Transverse colon (tissue), 4 donors: ENCODE results near the gene MAPKAP1. TPM values are rescaled to one million over a fixed set of nuclear protein-coding genes. Genes with fewer than 3 reads are reported as not detected.

ENCODE experiments used
- DNase-seq: peaks from one replicate; pipeline ENCODE4 v3.0.0-alpha.2; 2019
- H3K27ac ChIP-seq, 4 donors: fragments of 200-600 bp; sonication (generic); 2 replicates each; pipeline ENCODE4 v1.5.1; 2016 to 2018; ENCODE audit warnings: inconsistent platforms in 4 of 4
- H3K27me3 ChIP-seq: fragments of 200-600 bp; sonication (generic); 2 replicates; pipeline ENCODE4 v1.5.1; 2017; ENCODE audit warnings: inconsistent platforms
- H3K36me3 ChIP-seq, 4 donors: fragments of 200-600 bp; sonication (generic); 2 replicates each; pipeline ENCODE4 v1.5.1; 2017 to 2019; ENCODE audit warnings: inconsistent platforms in 4 of 4
- H3K4me1 ChIP-seq, 4 donors: fragments of 200-600 bp; sonication (generic); 2 replicates each; pipeline ENCODE4 v1.5.1; 2017 to 2020; ENCODE audit warnings: inconsistent platforms in 4 of 4
- H3K4me3 ChIP-seq, 4 donors: fragments of 200-600 bp; sonication (generic); 1 replicate in 1 of 4; 2 replicates in 3 of 4; pipeline versions ENCODE4 v1.5.1 to v1.6.1; 2017 to 2019; ENCODE audit warnings: inconsistent platforms in 4 of 4
- H3K9me3 ChIP-seq, 2 donors: fragments of 200-600 bp; sonication (generic); 2 replicates each; pipeline ENCODE4 v1.5.1; 2017 to 2019; ENCODE audit warnings: inconsistent platforms in 2 of 2
- EP300 ChIP-seq: sonication (generic); formaldehyde crosslinking; IDR thresholded peaks from one replicate; pipeline ENCODE4 v1.6.1; 2017; ENCODE audit warnings: antibody characterized with exemption, low read depth
- POLR2A ChIP-seq: fragments of 450-650 bp; IDR thresholded peaks from one replicate; pipeline ENCODE4 v1.6.1; 2016; ENCODE audit warnings: antibody characterized with exemption, mild to moderate bottlenecking, moderate library complexity
- POLR2AphosphoS5 ChIP-seq, 3 donors: sonication (generic); formaldehyde crosslinking; IDR thresholded peaks; one replicate each; pipeline ENCODE4 v1.6.1; 2016; ENCODE audit warnings: antibody characterized with exemption in 3 of 3
- WGBS, 2 donors: methylation state at CpG; one replicate each; pipeline ENCODE4 v1.1.5; 2018; ENCODE audit warnings: low coverage in 1 of 2; 5-methylcytosine and 5-hydroxymethylcytosine counted together
- in situ Hi-C, 4 donors: fragments of 200-750 bp; cut with MboI; loops; one replicate each; pipeline versions ENCODE4 v1.15.0 to v1.15.1; 2017; ENCODE audit warnings: low sequenced_read_pairs in 3 of 4, low pct_ligation_motif_present in 1 of 4, low pct_unique_long_range_greater_than_20kb in 1 of 4
- intact Hi-C: fragments of 100-400 bp; cut with DNase I; formaldehyde crosslinking; loops from one replicate; pipeline ENCODE4 v1.15.1; 2023; ENCODE audit warnings: low total_unique reads
- total RNA-seq, 4 donors: library from RNA; depleted of rRNA; stranded (reverse); fragments of >200 nt; gene quantifications; one replicate each; pipeline ENCODE4 v1.1.0, GENCODE V29; 2016
- TF ChIP-seq, protein P1 (sequence below), 5 experiments: fragments of 200-600 bp in 3 of 5; fragments of 450-650 bp in 2 of 5; sonication (generic) in 3 of 5; IDR thresholded peaks; 1 replicate in 2 of 5; 2 replicates in 3 of 5; pipeline ENCODE4 v1.5.1; 2016 to 2017; ENCODE audit warnings: antibody characterized with exemption in 5 of 5, inconsistent platforms in 3 of 5, mild to moderate bottlenecking in 2 of 5, moderate library complexity in 1 of 5

Gene MAPKAP1
- total RNA-seq, 4 donors from 2014 or later, result 59.8 to 83.4 (median 71.2) TPM

DNA sequence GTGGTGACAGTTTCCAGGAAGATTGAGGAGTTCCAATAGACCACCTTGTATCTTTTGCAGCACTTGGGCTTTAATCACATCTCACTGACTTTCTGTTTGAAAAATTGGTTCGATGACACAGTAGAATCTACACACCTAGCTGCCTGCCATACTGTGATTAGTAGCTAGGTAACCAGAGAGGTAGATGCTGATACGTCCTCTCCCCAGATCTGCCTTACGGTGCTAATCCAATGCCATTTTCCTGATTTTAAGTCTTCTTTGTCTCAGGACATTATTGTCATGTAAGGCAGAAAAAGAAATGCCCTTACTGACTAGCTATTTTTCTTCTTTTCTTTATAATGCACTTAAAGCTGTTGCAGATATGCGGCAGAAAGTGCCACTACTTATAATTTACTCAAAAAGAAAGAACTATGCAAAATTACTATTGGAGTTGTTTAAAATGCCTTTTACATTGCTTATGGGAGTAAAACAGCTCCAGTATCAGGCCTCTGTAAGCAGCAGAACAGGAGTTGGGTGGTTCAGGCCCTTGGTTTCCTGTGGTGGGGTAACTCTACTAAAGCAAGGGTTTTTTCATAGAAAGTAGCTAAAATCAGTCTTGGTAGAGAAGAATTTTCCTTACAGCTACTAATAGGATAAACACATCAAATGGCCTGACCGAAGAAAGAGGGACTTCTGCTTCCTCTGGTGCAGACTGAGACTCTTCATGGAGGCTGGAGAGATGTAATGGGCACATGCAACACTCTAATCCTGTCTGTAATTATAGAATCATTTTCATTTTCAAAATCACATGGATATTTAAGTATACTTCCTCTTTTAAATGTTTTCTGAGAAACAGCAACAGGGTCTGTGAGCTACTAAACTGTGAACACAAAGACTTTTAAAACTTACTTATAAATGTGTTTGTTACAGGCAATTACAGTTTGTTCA, 177.2 kb downstream of the MAPKAP1 start:
- no peaks in the 10 kb centered on the region for H3K27me3 ChIP-seq
- TF ChIP-seq POLR2AphosphoS5 (IDR thresholded peaks at IDR 0.05) (no peak), POLR2A (no peak), EP300 (no peak)
- TF ChIP-seq, protein P1, sequence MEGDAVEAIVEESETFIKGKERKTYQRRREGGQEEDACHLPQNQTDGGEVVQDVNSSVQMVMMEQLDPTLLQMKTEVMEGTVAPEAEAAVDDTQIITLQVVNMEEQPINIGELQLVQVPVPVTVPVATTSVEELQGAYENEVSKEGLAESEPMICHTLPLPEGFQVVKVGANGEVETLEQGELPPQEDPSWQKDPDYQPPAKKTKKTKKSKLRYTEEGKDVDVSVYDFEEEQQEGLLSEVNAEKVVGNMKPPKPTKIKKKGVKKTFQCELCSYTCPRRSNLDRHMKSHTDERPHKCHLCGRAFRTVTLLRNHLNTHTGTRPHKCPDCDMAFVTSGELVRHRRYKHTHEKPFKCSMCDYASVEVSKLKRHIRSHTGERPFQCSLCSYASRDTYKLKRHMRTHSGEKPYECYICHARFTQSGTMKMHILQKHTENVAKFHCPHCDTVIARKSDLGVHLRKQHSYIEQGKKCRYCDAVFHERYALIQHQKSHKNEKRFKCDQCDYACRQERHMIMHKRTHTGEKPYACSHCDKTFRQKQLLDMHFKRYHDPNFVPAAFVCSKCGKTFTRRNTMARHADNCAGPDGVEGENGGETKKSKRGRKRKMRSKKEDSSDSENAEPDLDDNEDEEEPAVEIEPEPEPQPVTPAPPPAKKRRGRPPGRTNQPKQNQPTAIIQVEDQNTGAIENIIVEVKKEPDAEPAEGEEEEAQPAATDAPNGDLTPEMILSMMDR (IDR thresholded peaks at IDR 0.05), result no peak
- H3K9me3 ChIP-seq, result no peaks in the 10 kb centered on the region
- H3K4me1 ChIP-seq, result peaks cover 0 to 36% (median 10%) of the 10 kb centered on the region in 4 donors
- 80% methylated on average over 5 of the region's 5 CpGs for WGBS, 2 donors
- DNase-seq, result no peak
- intact Hi-C loops, result no loop called here
- H3K27ac ChIP-seq, result peak overlapping the region; percentile 24 to 45 (median 30)
- in situ Hi-C loops, result no loop called here
- H3K36me3 ChIP-seq, result no peaks in the 10 kb centered on the region
- no peak overlapping the region for H3K4me3 ChIP-seq

DNA sequence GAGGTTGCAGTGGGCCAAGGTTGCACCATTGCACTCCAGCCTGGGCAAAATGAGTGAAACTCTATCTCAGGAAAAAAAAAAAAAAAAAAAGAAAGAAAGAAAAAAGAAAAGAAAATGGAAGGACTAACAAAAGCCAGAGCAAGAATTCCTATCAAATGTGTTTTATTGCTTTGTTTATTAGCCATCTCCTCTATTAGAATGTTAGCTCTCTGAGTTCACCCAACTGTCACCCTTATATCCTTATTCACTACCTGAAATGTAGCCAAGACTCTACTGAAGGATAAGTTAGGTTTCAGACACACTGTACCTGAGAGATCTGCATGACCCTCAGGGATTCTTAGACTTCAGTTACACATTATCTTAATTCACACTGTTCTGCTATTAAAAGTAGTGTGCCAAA, 177.9 kb downstream of the MAPKAP1 start:
- in situ Hi-C loops (no loop called here), intact Hi-C loops (no loop called here)
- Histone ChIP-seq H3K4me1 (peaks cover 0 to 43% (median 10%) of the 10 kb centered on the region in 4 donors), H3K36me3 (no peaks in the 10 kb centered on the region), H3K27me3 (no peaks in the 10 kb centered on the region), H3K27ac (peak overlapping the region in 2 of 4 donors; percentile 27 to 45), H3K9me3 (no peaks in the 10 kb centered on the region), H3K4me3 (no peak overlapping the region)
- DNase-seq, result no peak
- TF ChIP-seq, protein P1 (IDR thresholded peaks at IDR 0.05), result no peak
- TF ChIP-seq POLR2A, result no peak
- no peak for TF ChIP-seq EP300
- no peak for TF ChIP-seq POLR2AphosphoS5 (IDR thresholded peaks at IDR 0.05)

DNA sequence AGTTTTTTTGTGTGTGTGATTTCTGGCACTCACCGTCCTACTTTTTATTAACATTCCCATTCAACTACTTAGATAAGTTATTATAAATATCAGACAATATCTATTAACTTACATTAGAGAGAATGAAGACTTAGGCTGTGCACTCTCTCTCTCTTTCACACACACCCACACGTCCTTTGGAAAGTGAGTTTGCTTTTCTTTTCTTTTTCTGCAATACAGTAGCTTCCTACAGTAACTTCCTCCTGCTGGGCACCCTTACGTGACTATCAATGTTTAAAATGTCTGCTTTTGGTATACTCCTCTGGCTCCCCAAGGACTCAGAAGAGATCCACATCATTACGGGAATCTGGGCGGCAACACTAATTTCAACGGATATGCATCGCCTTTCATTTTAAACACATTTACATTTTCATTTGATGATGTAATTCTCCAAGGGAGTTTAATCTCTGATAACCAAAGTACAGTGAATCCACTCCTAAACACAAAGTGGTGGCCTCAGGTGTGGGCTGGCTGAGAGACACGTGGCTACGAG, 179.5 kb downstream of the MAPKAP1 start:
- in situ Hi-C loops, result no loop called here
- DNase-seq, result no peak
- Histone ChIP-seq H3K4me1 (peaks cover 5 to 48% (median 11%) of the 10 kb centered on the region in 4 donors), H3K36me3 (no peaks in the 10 kb centered on the region), H3K4me3 (no peak overlapping the region), H3K9me3 (no peaks in the 10 kb centered on the region), H3K27me3 (no peaks in the 10 kb centered on the region), H3K27ac (peak overlapping the region in 2 of 4 donors; percentile 18 to 34)
- WGBS, 2 donors, result 85 to 92% methylated on average over 7 to 9 of the region's 9 CpGs
- intact Hi-C loops, result no loop called here
- TF ChIP-seq POLR2AphosphoS5 (IDR thresholded peaks at IDR 0.05), result no peak
- no peak for TF ChIP-seq EP300
- no peak for TF ChIP-seq POLR2A
- TF ChIP-seq, protein P1 (IDR thresholded peaks at IDR 0.05), result no peak

DNA sequence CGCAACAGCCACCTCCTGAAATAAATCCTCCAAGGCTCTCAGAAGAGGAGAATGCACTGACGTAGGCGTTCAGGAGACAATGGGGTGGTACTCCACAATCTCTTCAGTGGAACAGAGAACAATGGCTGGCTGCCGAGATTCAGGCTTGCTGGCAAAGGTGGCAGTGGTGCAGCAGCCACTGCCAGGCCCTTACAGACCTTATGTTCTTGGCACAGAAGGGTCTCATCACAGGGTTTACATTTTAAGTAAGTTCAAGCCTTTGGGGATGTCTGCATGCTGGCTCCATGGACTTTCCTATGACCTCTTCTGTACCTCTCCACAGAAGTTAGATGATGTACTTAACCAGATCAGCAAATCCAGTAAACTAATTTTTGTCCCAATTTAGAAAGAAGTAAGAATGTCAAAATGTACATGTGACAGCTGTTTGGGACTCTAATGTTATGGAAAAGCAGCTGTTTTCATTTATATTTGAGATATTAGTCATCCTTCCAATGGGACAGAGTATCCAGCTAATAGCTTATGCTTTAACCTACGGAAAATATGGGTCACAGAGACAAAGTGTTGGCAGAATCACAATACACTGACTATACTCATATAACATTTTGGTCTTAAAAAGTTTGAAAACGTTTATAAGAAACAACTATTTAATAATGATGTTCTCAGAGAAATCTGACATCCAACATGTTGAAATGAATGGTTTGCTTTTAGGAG, 180.9 kb downstream of the MAPKAP1 start:
- Histone ChIP-seq H3K4me3 (no peak overlapping the region), H3K36me3 (no peaks in the 10 kb centered on the region), H3K27me3 (no peaks in the 10 kb centered on the region), H3K27ac (peak overlapping the region; percentile 30 to 62 (median 44)), H3K4me1 (peaks cover 16 to 60% (median 22%) of the 10 kb centered on the region in 4 donors), H3K9me3 (no peaks in the 10 kb centered on the region)
- intact Hi-C loops, result no loop called here
- in situ Hi-C loops, result no loop called here
- DNase-seq, result no peak
- WGBS, 2 donors, result 69 to 77% methylated on average over 2 to 6 of the region's 6 CpGs
- TF ChIP-seq POLR2A, result no peak
- peak in 1 of 3 donors; percentile 42 for TF ChIP-seq POLR2AphosphoS5 (IDR thresholded peaks at IDR 0.05)
